RPMI8226 (cell line): Measurements from ENCODE around the gene ZNF385D.

Source experiments
- DNase-seq: peaks from one replicate; pipeline ENCODE4 v3.0.0-alpha.2; 2015

The ZNF385D gene

GRCh38 chr3:21585216-21585740 is 165.7 kb downstream of the ZNF385D start:
- no peak for DNase-seq

GRCh38 chr3:21573291-21573690 is 177.7 kb downstream of the ZNF385D start:
- no peak for DNase-seq

- DNase-seq: no peak
Measured at GRCh38 chr3:21564531-21564930, 186.5 kb downstream of the ZNF385D start.

DNA sequence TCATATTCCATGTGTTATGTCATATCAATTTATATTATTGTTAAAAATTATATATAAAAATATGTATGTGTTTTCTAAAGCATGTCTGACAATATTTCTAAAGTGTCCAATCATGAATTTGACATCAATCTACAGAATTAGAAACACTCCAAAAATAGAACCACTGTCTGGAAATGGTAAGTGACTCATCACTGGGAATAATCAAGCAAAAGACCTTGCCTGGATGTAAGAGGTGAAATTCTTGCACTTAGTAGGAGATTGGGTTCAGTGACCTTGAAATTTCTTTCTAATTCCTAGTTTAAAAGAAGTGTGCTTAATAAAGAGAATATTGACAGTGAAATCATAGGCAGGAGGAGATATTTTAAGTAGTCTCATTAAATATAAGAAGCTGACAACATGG is 188.8 kb downstream of the ZNF385D start:
- DNase-seq: no peak

DNA sequence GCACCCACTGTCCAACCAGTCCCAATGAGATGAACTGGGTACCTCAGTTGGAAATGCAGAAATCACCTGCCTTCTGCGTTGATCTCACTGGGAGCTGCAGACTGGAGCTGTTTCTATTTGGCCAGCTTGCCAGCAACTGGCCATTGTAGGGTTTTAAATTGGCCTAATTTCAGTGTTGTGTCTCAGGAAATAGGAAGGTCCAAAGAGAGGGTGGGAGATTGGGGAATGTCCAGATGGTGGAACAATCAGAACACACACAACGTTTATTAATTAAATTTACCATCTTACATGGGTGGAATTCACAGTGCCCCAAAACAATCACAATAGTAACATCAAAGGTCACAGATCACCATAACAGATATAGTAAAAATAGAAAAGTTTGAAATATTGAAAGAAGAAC is 189.5 kb downstream of the ZNF385D start:
- no peak for DNase-seq

DNA sequence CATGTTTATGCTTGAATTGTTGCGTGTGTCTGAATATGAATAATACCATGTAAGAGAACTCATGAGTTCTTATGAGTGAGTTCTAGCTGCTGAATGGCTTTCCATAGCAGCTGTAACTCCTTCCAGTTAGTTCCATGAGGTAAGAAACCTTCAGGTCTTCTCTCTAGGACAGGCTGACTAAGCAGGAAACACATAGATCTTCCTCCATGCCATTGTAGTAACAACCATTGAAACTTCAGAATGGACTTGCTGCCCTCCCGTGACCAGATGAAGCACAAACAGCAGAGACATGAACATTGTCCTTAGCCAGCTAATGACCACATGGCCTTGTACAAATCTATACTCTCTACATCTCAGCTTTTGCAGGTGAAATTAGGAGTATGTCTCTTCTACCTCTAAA is 200.0 kb downstream of the ZNF385D start:
- no peak for DNase-seq

DNA sequence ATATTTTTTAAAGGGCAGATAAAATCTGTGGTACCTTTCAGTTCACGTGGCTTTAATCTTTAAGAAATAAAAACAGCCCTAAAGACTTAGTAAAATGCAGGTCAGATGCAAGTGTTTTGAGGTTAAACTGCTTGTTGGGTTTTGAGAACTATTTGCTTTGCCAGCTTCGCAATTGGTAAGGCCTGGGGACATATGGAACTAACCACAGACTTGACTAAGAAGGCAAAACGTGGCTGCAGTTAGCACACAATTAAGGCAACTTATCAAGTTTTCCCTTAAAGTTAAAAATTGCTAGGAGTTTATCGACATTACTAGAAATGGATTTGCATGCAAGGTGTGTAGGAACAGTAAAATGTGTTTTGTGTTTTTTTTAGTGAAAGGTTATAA is 206.9 kb downstream of the ZNF385D start:
- no peak for DNase-seq

DNA sequence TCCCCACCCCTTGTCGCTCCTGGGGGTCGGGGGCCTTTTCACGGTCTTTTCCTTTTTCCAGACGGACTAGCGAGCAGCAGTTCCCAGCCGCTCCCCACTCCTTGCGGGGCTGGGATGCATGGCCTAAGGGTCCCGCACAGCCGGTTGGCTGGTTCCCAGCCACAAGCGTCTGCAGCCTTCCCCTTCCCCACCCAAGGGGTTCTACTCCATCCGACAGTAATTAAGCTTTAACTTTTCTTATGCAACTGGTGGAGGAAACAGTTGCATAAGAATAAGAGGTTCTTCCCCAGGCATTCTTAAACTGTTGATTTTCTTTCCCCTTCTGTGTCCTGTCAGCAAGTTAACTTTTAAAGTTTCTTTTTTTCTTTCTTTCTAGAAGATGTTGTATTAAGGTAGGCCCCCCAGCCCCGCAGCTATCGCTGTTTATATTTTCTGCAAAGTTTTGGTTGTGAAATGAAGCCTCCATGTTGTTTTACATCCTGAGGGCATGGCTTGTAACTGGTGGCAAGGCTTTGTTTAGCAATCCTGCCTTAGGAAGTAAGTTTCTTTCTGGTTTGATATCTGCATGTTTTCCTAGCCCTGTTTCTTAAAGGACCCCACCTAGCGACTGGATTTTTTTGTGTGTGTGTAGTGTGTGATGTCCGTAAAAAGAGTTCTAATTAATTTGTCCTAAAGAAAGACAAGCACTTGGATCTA is 207.5 kb downstream of the ZNF385D start:
- no peak for DNase-seq

DNA sequence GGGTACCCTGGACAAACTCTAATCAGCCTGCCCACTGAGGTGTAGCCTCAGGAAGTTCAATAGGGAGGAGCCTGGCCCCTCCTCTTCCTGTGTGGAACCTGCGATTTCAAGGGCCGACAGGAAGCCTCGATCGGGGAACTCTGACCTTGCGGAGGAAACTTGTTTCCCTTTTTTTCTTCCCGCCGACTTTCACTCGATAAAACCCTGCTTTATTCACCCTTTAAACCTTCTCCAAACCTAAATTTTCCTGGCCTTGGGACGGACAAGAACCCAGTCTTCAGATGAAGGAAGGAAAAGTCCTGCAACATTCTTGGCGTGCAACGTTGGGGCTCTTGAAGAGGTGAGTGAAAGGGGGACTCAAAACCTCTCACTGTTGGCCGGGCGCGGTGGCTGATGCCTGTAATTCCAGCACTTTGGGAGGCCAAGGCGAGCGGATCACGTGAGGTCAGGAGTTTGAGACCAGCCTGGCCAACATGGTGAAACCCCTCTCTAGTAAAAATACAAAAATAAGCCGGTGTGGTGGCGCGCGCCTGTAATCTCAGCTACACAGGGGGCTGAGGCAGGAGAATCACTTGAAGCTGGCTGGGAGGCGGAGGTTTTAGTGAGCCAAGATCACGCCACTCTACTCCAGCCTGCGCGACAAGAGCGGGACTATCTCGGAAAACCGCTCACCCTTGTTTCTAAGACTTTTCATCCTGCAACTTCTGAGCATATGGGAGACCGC is 208.2 kb downstream of the ZNF385D start:
- DNase-seq: no peak

GRCh38 chr3:21540265-21540664 is 210.7 kb downstream of the ZNF385D start:
- DNase-seq: no peak

DNA sequence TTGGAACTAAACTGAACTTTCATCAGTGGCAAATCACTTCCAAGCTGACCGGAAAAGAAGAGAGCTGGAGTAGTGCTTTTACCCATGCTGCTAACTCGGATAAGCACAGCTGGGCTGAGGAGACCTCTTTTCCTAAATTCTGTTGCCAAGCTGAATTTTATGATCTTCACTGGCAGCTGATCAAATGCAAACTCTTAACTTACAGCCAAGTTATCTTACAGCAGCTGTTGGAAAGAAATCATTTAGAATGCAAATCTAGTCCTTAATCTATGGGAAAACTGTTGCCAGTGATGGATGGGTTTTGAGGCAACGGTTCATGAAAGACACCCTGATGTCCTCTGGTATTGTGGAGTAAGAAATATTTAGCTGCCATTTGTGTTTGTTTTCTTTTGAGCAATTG is 216.5 kb downstream of the ZNF385D start:
- DNase-seq: no peak

- no peak for DNase-seq
Measured at GRCh38 chr3:21533002-21533401, 218.0 kb downstream of the ZNF385D start.

- no peak for DNase-seq
Measured at GRCh38 chr3:21531909-21532308, 219.1 kb downstream of the ZNF385D start.

DNA sequence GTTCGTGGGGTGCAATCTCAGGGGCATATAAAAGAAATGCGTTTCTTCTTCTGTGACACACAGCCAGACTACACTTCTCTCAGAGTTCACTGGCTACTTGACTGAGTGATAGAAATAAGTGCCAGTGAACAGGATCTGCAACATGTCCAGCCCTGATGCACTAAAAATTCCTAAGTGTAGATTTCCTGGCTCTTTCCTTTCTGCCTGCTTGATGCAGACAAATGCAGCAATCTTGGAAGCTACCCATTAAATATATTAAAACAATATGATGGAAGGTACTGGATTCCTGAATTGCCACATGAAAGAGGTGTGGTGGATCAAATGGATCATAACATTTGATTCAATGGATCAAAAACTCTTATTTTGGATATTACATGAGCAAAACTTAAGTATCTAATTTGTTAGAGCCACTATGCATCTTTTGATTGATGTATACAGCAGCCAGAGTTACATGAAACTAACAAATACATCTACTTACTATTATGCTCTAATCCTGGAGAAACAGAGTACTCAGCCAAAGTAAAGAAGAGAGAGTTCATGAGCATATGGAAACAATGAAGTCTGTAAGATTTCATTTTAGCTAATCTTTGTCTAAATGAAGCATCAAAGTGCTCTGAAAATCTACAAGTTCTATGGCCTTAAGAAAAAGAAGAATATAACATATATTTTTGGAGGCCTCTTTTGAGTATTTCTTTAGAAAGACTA is 222.6 kb downstream of the ZNF385D start:
- DNase-seq: no peak

DNA sequence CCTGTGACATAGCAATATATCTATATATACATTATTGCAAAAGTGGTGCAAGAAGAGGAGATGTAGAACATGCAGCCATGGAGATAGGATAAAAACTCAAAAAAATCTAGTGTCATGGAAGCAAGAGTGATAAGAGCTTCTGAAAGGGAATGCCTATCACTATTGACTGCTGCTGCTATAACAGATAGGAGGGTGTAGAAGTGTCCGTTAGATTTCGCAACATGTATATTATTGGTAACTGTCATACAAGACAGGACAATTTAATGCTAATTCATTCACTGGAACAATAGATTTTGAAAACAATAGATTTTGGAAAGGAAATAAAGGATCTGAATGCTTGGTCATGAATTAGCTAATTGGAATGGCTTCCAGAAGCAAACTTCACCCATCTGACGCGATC is 224.5 kb downstream of the ZNF385D start:
- no peak for DNase-seq

DNA sequence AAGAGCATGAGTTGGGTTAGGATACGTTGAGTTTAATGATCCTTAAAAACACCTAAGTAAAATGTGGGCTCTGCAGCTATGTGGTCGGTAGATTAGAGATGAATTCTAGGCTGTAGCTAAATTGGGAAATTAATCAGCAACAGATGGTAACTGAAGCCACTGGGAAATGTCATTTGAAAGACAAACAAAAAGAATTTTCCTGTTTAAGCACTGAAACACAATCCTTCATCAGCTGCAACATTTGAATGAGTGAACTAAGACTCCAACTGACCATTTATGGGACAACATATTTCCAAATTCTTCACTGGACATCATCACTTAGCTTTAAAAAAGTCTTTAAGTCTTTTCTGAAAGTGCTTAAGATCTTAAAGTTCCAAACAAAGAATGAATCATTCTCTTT is 226.9 kb downstream of the ZNF385D start:
- DNase-seq: no peak

GRCh38 chr3:21520106-21520963 is 230.7 kb downstream of the ZNF385D start:
- no peak for DNase-seq

DNA sequence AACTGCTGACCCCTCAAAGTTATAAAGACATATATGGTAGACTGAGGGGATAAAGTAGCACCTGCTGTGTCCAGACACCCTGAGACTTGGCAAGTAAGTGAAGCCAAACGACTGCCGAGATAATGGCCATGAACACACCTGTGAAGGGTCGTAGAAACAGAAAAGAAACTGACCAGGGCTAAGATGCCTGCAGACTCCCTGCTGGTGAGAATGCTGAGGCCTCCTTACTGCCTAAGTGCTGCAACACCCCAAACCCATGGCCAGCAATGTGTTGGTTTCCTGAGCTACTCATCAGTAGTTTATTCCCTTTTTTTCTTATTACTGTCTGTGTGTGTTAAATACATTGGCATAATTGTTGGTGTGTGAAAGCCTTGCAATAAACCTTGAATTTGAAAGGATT is 233.8 kb downstream of the ZNF385D start:
- no peak for DNase-seq

DNA sequence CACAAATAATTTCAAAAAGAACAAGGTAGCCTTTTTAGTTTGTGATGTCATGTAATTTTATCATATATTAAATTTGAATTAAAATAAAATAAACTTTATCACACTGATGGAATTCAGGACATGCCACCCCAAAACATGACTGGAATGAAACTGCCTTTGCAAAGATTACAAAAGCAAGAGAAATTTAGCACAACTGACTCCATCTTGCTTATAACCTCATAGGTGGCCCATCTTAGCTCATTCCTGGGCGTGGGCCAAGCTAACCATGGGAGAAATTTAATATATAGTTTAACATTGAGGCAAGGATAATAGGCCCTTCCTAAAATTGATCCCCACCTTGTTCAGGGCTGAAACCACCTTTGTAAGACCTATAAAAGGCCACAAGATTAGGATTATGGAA is 235.6 kb downstream of the ZNF385D start:
- no peak for DNase-seq

- DNase-seq: no peak
Measured at GRCh38 chr3:21509731-21510470, 241.1 kb downstream of the ZNF385D start.

- DNase-seq: no peak
Measured at GRCh38 chr3:21508246-21508645, 242.8 kb downstream of the ZNF385D start.
